Ascending aorta (tissue), 2 donors: ENCODE measurements around the gene PRR30. TPM values are rescaled to one million over a fixed set of nuclear protein-coding genes. Genes with fewer than 3 reads are reported as not detected.
A peak's percentile ranks its signal among the peaks of the same experiment; 100 is the strongest.
"Not testable (repeated sequence)": the region's sequence is repeated elsewhere in the genome, so short reads cannot be mapped to it uniquely, and the experiment has no call there.

Experiments used
- DNase-seq, 2 donors: peaks; one replicate each; pipeline ENCODE4 v3.0.0-alpha.2; 2019; ENCODE audit warnings: low spot score in 2 of 2
- H3K27ac ChIP-seq, 2 donors: fragments of 200-600 bp; sonication (generic); one replicate each; pipeline ENCODE4 v1.5.1; 2016 to 2017; ENCODE audit warnings: mild to moderate bottlenecking in 1 of 2
- H3K27me3 ChIP-seq: fragments of 200-600 bp; sonication (generic); one replicate; pipeline ENCODE4 v1.5.1; 2017
- H3K36me3 ChIP-seq, 2 donors: fragments of 200-600 bp; sonication (generic); one replicate each; pipeline ENCODE4 v1.5.1; 2016
- H3K4me1 ChIP-seq, 2 donors: fragments of 200-600 bp; sonication (generic); one replicate each; pipeline ENCODE4 v1.5.1; 2016 to 2017; ENCODE audit warnings: mild to moderate bottlenecking in 1 of 2
- H3K4me3 ChIP-seq, 2 donors: fragments of 200-600 bp; sonication (generic); one replicate each; pipeline ENCODE4 v1.5.1; 2016 to 2017; ENCODE audit warnings: mild to moderate bottlenecking in 1 of 2
- H3K9me3 ChIP-seq, 2 donors: fragments of 200-600 bp; sonication (generic); one replicate each; pipeline ENCODE4 v1.5.1; 2016
- CTCF ChIP-seq, 3 experiments: fragments of 200-600 bp in 2 of 3; fragments of 450-650 bp in 1 of 3; sonication (generic) in 2 of 3; IDR thresholded peaks; one replicate each; pipeline ENCODE4 v1.5.1; 2016 to 2019; ENCODE audit warnings: antibody characterized with exemption in 3 of 3, mild to moderate bottlenecking in 1 of 3, moderate library complexity in 1 of 3
- intact Hi-C: fragments of 100-400 bp; cut with DNase I; formaldehyde crosslinking; loops from one replicate; pipeline ENCODE4 v1.15.1; 2023
- total RNA-seq: library from RNA; depleted of rRNA; stranded (reverse); fragments of >200 nt; gene quantifications from one replicate; pipeline ENCODE4 v1.1.0, GENCODE V29; 2016

The PRR30 gene
- total RNA-seq, 1 donor from 2014 or later: not detected

- no peak for TF ChIP-seq CTCF (IDR thresholded peaks at IDR 0.05)
- Histone ChIP-seq H3K9me3 (no peaks in the 10 kb centered on the region), H3K27me3 (no peaks in the 10 kb centered on the region), H3K27ac (no peak overlapping the region), H3K4me1 (peaks cover 3 to 6% of the 10 kb centered on the region in 2 donors), H3K4me3 (peak overlapping the region; percentile 62 to 63), H3K36me3 (no peaks in the 10 kb centered on the region)
- DNase-seq: no peak
- intact Hi-C loops: no loop called here
Observed at GRCh38 chr2:27117995-27118524, 21.1 kb downstream of the PRR30 start.

- Histone ChIP-seq H3K27me3 (no peaks in the 10 kb centered on the region), H3K36me3 (no peaks in the 10 kb centered on the region), H3K9me3 (no peaks in the 10 kb centered on the region), H3K27ac (no peak overlapping the region), H3K4me3 (no peak overlapping the region), H3K4me1 (peaks cover 3 to 6% of the 10 kb centered on the region in 2 donors)
- no peak for DNase-seq
- intact Hi-C loops: no loop called here
- no peak for TF ChIP-seq CTCF (IDR thresholded peaks at IDR 0.05)
Observed at GRCh38 chr2:27115519-27115918, 23.7 kb downstream of the PRR30 start.

- DNase-seq, H3K27me3 ChIP-seq, H3K4me3 ChIP-seq, H3K9me3 ChIP-seq, H3K4me1 ChIP-seq, H3K36me3 ChIP-seq, H3K27ac ChIP-seq: not testable (repeated sequence)
- intact Hi-C loops: loop anchor here (5.0 kb wide), 1 partner anchor 51 kb away; no protein-coding TSS in a partner anchor
Observed at GRCh38 chr2:27111392-27112078, 27.7 kb downstream of the PRR30 start.

GRCh38 chr2:27110603-27111352, 28.4 kb downstream of the PRR30 start:
- H3K4me3 ChIP-seq, H3K9me3 ChIP-seq, H3K36me3 ChIP-seq, H3K27ac ChIP-seq, H3K4me1 ChIP-seq, H3K27me3 ChIP-seq, DNase-seq: not testable (repeated sequence)
- intact Hi-C loops: loop anchor here (5.0 kb wide), 1 partner anchor 52 kb away; no protein-coding TSS in a partner anchor

- no peak for TF ChIP-seq CTCF (IDR thresholded peaks at IDR 0.05)
- H3K27me3 ChIP-seq: no peaks in the 10 kb centered on the region
- H3K4me1 ChIP-seq: no peaks in the 10 kb centered on the region
- intact Hi-C loops: no loop called here
- no peak for DNase-seq
- no peak overlapping the region for H3K27ac ChIP-seq
- H3K9me3 ChIP-seq: no peaks in the 10 kb centered on the region
- H3K36me3 ChIP-seq: no peaks in the 10 kb centered on the region
- H3K4me3 ChIP-seq: no peak overlapping the region
Observed at GRCh38 chr2:27109083-27109482, 30.1 kb downstream of the PRR30 start.

- no peaks in the 10 kb centered on the region for H3K4me1 ChIP-seq
- DNase-seq: no peak
- intact Hi-C loops: no loop called here
Observed at GRCh38 chr2:27108221-27108620, 31.0 kb downstream of the PRR30 start.

More at GRCh38 chr2:27108221-27108620, 31.0 kb downstream of the PRR30 start:
- Histone ChIP-seq H3K27ac (no peak overlapping the region), H3K36me3 (no peaks in the 10 kb centered on the region), H3K9me3 (no peaks in the 10 kb centered on the region), H3K27me3 (no peaks in the 10 kb centered on the region), H3K4me3 (no peak overlapping the region)
- TF ChIP-seq CTCF (IDR thresholded peaks at IDR 0.05): no peak
